Activated CD4-positive, alpha-beta T cell treated with anti-CD3 and anti-CD28 coated beads, Interleukin-2, amount 50 U/mL, for 1 hour (primary cell): Measurements from ENCODE around the gene SH3GL3.

Experiments
- DNase-seq: peaks from one replicate; pipeline ENCODE4 v3.0.0-alpha.2; 2020

The SH3GL3 gene

DNA sequence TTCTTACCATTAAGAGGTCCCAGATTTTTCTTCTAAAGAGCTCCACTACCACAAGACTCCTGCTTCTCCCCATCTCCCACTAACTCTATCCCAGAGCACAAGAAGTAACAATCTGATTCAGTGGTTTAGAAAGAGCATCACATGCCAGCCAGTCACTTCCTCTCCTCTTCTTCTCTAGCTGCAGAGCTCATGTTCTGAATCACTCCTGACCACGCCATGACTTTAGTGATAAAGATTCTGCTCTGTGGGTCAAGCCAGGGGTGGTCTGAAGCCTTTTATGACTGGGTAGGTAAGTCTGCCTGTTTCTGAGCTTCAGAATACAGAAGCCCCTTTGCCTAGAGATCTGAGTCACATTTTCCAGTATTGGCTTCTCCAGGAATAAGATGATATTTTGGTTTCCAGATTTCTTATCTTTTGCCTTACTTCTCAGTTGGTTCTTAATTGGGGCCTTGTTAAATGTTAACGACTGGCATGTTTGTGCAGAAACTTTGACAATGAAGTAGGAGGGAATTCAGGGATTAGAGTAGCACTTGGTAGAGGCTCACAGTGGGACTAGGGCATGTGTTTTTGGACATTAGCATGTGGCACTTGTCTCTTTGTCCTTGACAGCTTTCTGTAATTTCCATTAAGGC, 179.1 kb downstream of the SH3GL3 start:
- no peak for DNase-seq

DNA sequence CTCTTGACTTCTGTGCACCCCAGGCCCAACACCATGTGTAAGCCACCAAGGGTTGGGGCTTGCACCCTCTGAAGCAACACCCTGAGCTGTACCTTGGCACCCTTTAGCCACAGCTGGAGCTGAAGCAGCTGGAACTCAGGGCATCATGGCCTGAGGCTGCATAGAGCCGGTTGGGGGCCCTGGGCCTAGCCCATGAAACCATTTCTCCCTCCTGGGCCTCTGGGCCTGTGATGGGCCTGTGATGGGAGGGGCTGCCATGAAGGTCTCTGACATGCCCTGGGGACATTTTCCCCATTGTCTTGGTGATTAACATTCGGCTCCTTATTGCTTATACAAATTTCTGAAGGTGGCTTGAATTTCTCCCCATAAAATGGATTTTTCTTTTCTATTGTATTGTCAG, 184.4 kb downstream of the SH3GL3 start:
- DNase-seq = no peak

DNA sequence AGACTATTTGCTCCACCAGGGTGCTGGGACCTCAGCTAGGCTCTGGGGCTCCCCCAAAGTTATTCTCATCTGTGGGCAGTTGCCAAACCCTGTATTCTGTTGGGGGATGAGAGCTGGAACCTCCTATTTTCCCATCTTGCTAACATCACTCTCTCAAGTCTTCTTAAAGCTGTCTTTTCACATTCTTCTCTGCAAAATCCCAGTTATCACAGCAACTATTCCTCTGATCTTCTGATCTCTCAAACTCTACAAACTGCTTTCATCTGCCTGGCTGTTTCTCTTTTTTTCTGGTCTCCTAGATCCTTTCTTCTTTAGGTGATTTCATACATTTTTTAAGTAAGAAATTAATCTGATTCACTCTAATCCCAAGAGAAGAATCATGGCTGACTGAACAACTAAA, 196.1 kb downstream of the SH3GL3 start:
- DNase-seq = no peak

DNA sequence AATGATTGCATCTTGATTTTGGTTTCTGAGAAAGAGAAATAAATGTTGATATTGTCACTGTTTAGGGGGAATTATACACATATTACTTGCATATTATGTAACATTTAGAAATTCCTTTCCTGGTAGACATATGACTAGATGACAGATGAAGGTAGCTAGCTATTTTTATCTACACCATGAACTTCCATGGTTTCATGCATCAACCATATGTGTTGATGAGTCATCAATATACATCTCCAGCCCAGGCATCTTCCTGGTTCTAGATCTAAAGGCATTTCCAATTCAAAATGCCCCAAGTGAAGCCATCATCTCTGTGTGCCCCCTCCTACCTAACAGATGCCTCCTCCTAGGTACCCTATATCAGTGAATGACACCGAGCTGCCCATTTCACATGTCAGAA, 197.3 kb downstream of the SH3GL3 start:
- DNase-seq = no peak

DNA sequence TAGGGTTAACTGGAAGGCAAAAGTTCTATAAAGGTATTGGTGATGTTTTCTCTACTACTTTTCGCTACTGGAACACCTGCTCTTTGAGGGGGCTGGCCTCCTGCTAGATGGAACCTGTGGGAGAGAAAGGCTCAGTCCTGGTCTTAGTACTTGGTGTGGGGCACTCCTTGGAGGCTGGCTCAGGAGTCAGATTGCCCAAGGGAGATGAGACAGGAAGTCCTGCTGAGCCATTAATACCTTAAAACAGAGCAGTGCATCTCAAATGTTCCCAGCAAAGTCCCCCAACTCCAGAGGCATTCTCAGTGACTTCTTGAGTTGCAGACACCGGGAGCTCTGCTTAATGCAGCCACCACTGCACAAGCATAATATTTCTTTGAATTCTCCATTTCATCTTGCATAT, 203.7 kb downstream of the SH3GL3 start:
- no peak for DNase-seq

- no peak for DNase-seq
Observed at GRCh38 chr15:83651541-83651940, 204.4 kb downstream of the SH3GL3 start.

- no peak for DNase-seq
Observed at GRCh38 chr15:83652626-83653204, 205.6 kb downstream of the SH3GL3 start.

GRCh38 chr15:83653288-83653638, 206.1 kb downstream of the SH3GL3 start:
- no peak for DNase-seq

DNA sequence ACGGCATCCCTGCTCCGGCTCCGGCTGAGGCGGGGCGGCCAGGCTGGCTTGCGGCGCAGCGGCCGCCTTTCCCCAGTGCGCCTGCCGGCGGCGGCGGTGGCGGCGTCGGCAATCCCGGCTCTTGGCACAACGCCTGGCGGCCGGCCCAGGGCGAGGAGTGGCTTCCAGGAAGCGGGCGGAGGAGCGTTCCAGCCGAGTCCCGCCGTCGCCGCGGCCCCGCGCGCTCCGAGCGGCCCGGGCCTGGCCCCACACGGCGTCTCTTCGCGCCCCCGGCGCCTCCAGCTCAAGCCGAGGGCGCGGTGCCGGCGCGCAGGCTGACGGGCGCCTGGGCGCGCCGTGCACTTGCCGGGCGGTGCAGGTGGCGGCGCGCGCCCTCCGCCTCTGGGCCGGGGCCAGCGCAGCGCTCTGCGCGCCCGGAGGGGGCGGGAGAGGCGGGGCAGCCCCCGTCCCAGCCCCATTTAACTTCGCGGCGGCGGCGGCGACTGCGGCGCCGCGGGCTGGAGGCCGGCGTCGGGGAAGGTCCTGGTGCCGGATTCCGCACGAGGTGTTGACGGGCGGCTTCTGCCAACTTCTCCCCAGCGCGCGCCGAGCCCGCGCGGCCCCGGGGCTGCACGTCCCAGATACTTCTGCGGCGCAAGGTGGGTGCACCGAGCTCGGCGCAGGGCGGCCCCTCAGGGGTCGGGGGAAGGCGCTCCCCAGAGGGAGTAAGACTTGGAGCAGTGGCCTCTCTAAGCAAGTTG, 206.7 kb downstream of the SH3GL3 start, which contains the start of gene ADAMTSL3:
Gene ADAMTSL3 (plus strand): TSS at position 485 of the 740 bp plus-strand sequence. CDS start 1,639 bp downstream, outside the sequence.
- DNase-seq = no peak

- DNase-seq = no peak
Observed at GRCh38 chr15:83654379-83655236, 207.5 kb downstream of the SH3GL3 start.

GRCh38 chr15:83655237-83655616, 208.1 kb downstream of the SH3GL3 start:
- no peak for DNase-seq

DNA sequence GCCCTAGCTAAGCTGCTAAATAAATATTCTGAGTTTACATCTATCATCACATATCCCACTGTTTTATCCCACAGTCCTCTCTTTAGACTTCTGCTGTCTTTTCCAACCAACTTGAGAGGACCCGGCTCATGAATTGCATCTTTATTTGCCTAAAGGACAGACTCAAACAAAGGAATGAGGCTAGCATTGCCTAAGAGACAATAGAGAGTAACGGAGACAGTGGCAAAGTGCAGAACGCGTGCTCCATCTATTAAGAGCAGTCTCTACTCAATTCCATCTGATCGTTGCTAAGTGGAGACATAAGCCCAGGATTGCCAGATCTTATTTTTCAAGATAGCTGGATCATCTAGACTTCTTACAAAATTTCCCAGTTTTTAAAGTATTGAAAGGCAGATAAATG, 209.1 kb downstream of the SH3GL3 start:
- DNase-seq = no peak

- no peak for DNase-seq
Observed at GRCh38 chr15:83656943-83657528, 209.9 kb downstream of the SH3GL3 start.

DNA sequence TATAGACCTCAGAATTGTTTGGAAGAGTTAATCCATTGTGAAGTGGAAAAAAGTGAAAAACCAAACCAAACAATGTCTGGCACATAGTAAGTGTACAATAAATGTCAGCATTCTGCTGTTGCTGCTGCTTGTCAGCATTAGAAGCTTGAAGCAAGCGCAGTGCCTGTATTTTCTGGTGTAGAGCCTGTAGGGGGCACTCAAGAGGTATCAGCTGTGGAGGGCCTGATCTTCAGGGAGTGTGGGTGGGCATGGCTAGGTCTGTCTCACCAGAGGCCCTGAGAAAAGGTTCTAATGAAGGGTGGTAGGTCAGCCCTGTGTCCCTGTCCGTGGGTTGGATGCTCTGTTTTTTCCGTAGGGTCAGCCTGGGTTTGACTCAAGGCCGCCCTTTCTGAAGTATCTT, 210.4 kb downstream of the SH3GL3 start:
- no peak for DNase-seq

GRCh38 chr15:83658430-83659416, 211.6 kb downstream of the SH3GL3 start:
- no peak for DNase-seq

DNA sequence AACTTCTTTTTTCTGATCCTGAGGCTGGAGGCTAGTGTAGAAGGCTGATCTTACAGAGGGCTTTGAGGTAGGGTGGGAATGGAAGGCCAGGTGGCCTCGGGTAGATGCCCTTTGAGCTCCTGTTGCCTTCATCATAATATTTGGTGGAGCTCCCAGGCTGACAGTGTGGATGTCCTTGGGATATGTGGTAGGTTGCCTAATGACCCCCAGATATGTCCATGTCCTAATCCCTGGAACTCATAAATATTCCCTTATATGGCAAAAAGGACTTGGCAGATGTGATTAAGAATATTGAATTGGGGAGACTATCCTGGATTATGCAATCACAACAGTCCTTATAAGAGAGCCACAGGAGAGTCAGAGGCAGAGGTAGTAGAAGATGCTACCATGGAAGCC, 212.3 kb downstream of the SH3GL3 start:
- DNase-seq = no peak

- no peak for DNase-seq
Observed at GRCh38 chr15:83665480-83665879, 218.3 kb downstream of the SH3GL3 start.
